GM23338 (cell line): ENCODE data around the gene GPSM1. TPM values are rescaled to one million over a fixed set of nuclear protein-coding genes. Genes with fewer than 3 reads are reported as not detected.

Experiments used
- ATAC-seq: fragments of 200-7000 bp; cut with Tn5 transposase; 3 replicates; pipeline ENCODE4 v1.9.1; 2020
- DNase-seq: peaks from one replicate; pipeline ENCODE4 v3.0.0-alpha.2; 2015; ENCODE audit warnings: low spot score
- H2AFZ ChIP-seq: fragments of 200-600 bp; sonication (generic); 2 replicates; pipeline ENCODE4 v1.8.0; 2016; ENCODE audit warnings: antibody characterized with exemption, mild to moderate bottlenecking, moderate library complexity
- H3F3A ChIP-seq: fragments of 200-600 bp; sonication (generic); replicated peaks from 2 replicates; pipeline ENCODE4 v1.8.0; 2017; ENCODE audit warnings: antibody characterized with exemption, mixed run types, low read depth
- H3K27ac ChIP-seq: fragments of 200-600 bp; sonication (generic); 2 replicates; pipeline ENCODE4 v1.6.1; 2016; ENCODE audit warnings: low read depth
- H3K27me3 ChIP-seq: fragments of 200-600 bp; sonication (generic); 2 replicates; pipeline ENCODE4 v1.8.0; 2016; ENCODE audit warnings: mild to moderate bottlenecking, mixed run types, moderate library complexity; ENCODE audit not compliant: insufficient read depth
- H3K36me3 ChIP-seq: fragments of 200-600 bp; sonication (generic); 2 replicates; pipeline ENCODE4 v1.8.0; 2016; ENCODE audit warnings: mild to moderate bottlenecking; ENCODE audit not compliant: insufficient read depth
- H3K4me1 ChIP-seq: fragments of 200-600 bp; sonication (generic); 2 replicates; pipeline ENCODE4 v1.8.0; 2016; ENCODE audit warnings: mild to moderate bottlenecking, moderate library complexity; ENCODE audit not compliant: insufficient read depth
- H3K4me2 ChIP-seq: fragments of 200-600 bp; sonication (generic); 2 replicates; pipeline ENCODE4 v1.7.1; 2017; ENCODE audit warnings: mixed run types
- H3K4me3 ChIP-seq: fragments of 200-600 bp; sonication (generic); 2 replicates; pipeline ENCODE4 v1.6.1; 2016; ENCODE audit warnings: mixed run types
- H3K79me2 ChIP-seq: fragments of 200-600 bp; sonication (generic); replicated peaks from 2 replicates; pipeline ENCODE4 v1.8.0; 2017; ENCODE audit warnings: mild to moderate bottlenecking; ENCODE audit not compliant: insufficient read depth
- H3K9me2 ChIP-seq: fragments of 200-600 bp; sonication (generic); 2 replicates; pipeline ENCODE4 v1.8.0; 2017; ENCODE audit not compliant: insufficient read depth
- H4K20me1 ChIP-seq: fragments of 200-600 bp; sonication (generic); replicated peaks from 2 replicates; pipeline ENCODE4 v1.8.0; 2017; ENCODE audit warnings: mild to moderate bottlenecking; ENCODE audit not compliant: insufficient read depth
- H3K27ac Mint-ChIP-seq: 2 replicates; pipeline ENCODE4 v1.8.0; 2020; ENCODE audit warnings: inconsistent platforms, mild to moderate bottlenecking, moderate library complexity, mixed read lengths
- H3K27me3 Mint-ChIP-seq: 3 replicates; pipeline ENCODE4 v1.8.0; 2022; ENCODE audit warnings: low read depth, mild to moderate bottlenecking, moderate library complexity, mixed read lengths, inconsistent platforms; ENCODE audit not compliant: insufficient read depth, poor library complexity
- H3K36me3 Mint-ChIP-seq: 3 replicates; pipeline ENCODE4 v1.8.0; 2021; ENCODE audit warnings: low read depth, mild to moderate bottlenecking, inconsistent platforms, moderate library complexity, mixed read lengths
- H3K4me1 Mint-ChIP-seq: 3 replicates; pipeline ENCODE4 v1.8.0; 2020; ENCODE audit warnings: mild to moderate bottlenecking, inconsistent platforms, mixed read lengths
- H3K4me3 Mint-ChIP-seq: 3 replicates; pipeline ENCODE4 v1.8.0; 2021; ENCODE audit warnings: moderate library complexity, mild to moderate bottlenecking, inconsistent platforms, mixed read lengths
- H3K9me3 Mint-ChIP-seq: 3 replicates; pipeline ENCODE4 v1.8.0; 2020; ENCODE audit warnings: moderate library complexity, mild to moderate bottlenecking, inconsistent platforms, mixed read lengths
- CREB1 ChIP-seq: fragments of 250-450 bp; sonication (Bioruptor Pico); IDR thresholded peaks from 2 replicates; pipeline ENCODE4 v1.5.0; 2020; ENCODE audit warnings: low read depth, mild to moderate bottlenecking, moderate library complexity
- CTCF ChIP-seq, 2 experiments: fragments of 200-600 bp in 1 of 2; sonication (generic) in 1 of 2; conservative IDR thresholded peaks; 2 replicates each; pipeline versions ENCODE4 v1.5.1 to v1.6.1; 2016 to 2017; ENCODE audit warnings: antibody characterized with exemption in 2 of 2, low read depth in 2 of 2, mild to moderate bottlenecking in 2 of 2, moderate library complexity in 1 of 2
- ETS1 ChIP-seq: IDR thresholded peaks from 2 replicates; pipeline ENCODE4 v1.6.1; 2016; ENCODE audit warnings: antibody characterized with exemption
- EZH2 ChIP-seq: fragments of 200-600 bp; sonication (generic); IDR thresholded peaks from one replicate; pipeline ENCODE4 v1.8.0; 2017; ENCODE audit warnings: antibody characterized with exemption, mild to moderate bottlenecking, low read depth; ENCODE audit not compliant: unreplicated experiment
- EZH2phosphoT487 ChIP-seq: fragments of 200-600 bp; sonication (generic); IDR thresholded peaks from one replicate; pipeline ENCODE4 v1.8.1; 2018; ENCODE audit warnings: antibody characterized with exemption; ENCODE audit not compliant: unreplicated experiment
- JUNB ChIP-seq: IDR thresholded peaks from one replicate; pipeline ENCODE4 v1.6.1; 2016; ENCODE audit warnings: antibody characterized with exemption; ENCODE audit not compliant: unreplicated experiment
- POLR2AphosphoS5 ChIP-seq: IDR thresholded peaks from 2 replicates; pipeline ENCODE4 v1.6.1; 2016; ENCODE audit warnings: antibody characterized with exemption, low read depth
- REST ChIP-seq: IDR thresholded peaks from one replicate; pipeline ENCODE4 v1.6.1; 2018; ENCODE audit warnings: antibody characterized with exemption; ENCODE audit not compliant: unreplicated experiment
- STAT1 ChIP-seq: IDR thresholded peaks from one replicate; pipeline ENCODE4 v1.6.1; 2016; ENCODE audit warnings: antibody characterized with exemption; ENCODE audit not compliant: unreplicated experiment
- ZNF114 ChIP-seq: fragments of 250-450 bp; sonication (Bioruptor Pico); IDR thresholded peaks from 2 replicates; pipeline ENCODE4 v1.5.0; 2020; ENCODE audit warnings: mild to moderate bottlenecking, moderate library complexity
- ZNF331 ChIP-seq: fragments of 250-450 bp; sonication (Bioruptor Pico); IDR thresholded peaks from 2 replicates; pipeline ENCODE4 v1.5.0; 2020; ENCODE audit warnings: low read depth, mild to moderate bottlenecking, moderate library complexity
- ZNF462 ChIP-seq: fragments of 250-450 bp; sonication (Bioruptor Pico); IDR thresholded peaks from 2 replicates; pipeline ENCODE4 v1.5.0; 2020; ENCODE audit warnings: mild to moderate bottlenecking, moderate library complexity
- polyA plus RNA-seq: library from polyadenylated mRNA; unstranded; fragments of >200 nt; fragmentation: Nextera tagmentation; extraction: Ambion mirVana; gene quantifications from 2 replicates; pipeline ENCODE4 v1.2.1, GENCODE V29; 2016
- total RNA-seq: library from RNA; depleted of rRNA; stranded (reverse); fragments of >200 nt; shearing (Covaris generic); gene quantifications from 2 replicates; pipeline ENCODE4 v1.2.3, GENCODE V29; 2014

The GPSM1 gene
- total and polyA plus RNA-seq, 2 experiments from 2014 or later: 4.8 to 23.2 TPM

- TF ChIP-seq REST (no peak), ZNF114 (CRISPR knock-in tag) (no peak), POLR2AphosphoS5 (no peak), ZNF331 (no peak), EZH2phosphoT487 (no peak)
Observed at GRCh38 chr9:136304456-136304855, 22.9 kb upstream of the GPSM1 start (continued).

- no peaks in the 10 kb centered on the region for H3K27me3 Mint-ChIP-seq
- Histone ChIP-seq H4K20me1 (no peaks in the 10 kb centered on the region), H3K36me3 (no peaks in the 10 kb centered on the region), H2AFZ (no peak overlapping the region), H3K79me2 (no peaks in the 10 kb centered on the region), H3F3A (peaks cover 22% of the 10 kb centered on the region), H3K27ac (no peak overlapping the region), H3K4me2 (no peak overlapping the region), H3K27me3 (no peaks in the 10 kb centered on the region), H3K4me3 (no peak overlapping the region), H3K4me1 (no peaks in the 10 kb centered on the region), H3K9me2 (no peaks in the 10 kb centered on the region)
- H3K9me3 Mint-ChIP-seq: no peaks in the 10 kb centered on the region
- no peak overlapping the region for H3K27ac Mint-ChIP-seq
- ATAC-seq: no peak
- H3K4me3 Mint-ChIP-seq: no peak overlapping the region
- DNase-seq: no peak
- no peaks in the 10 kb centered on the region for H3K4me1 Mint-ChIP-seq
- no peaks in the 10 kb centered on the region for H3K36me3 Mint-ChIP-seq
- TF ChIP-seq POLR2AphosphoS5 (no peak), EZH2 (no peak), ETS1 (no peak), ZNF114 (CRISPR knock-in tag) (no peak), ZNF331 (no peak), STAT1 (no peak), CTCF (conservative IDR thresholded peaks at IDR 0.05; ENCODE audit: low read depth in 2 of 2) (no peak), CREB1 (CRISPR knock-in tag) (no peak), EZH2phosphoT487 (no peak), ZNF462 (CRISPR knock-in tag) (no peak), JUNB (no peak)
Observed at GRCh38 chr9:136304981-136305380, 22.4 kb upstream of the GPSM1 start.
